ENCODE measurements around the gene ADGRV1.

Gene ADGRV1

DNA sequence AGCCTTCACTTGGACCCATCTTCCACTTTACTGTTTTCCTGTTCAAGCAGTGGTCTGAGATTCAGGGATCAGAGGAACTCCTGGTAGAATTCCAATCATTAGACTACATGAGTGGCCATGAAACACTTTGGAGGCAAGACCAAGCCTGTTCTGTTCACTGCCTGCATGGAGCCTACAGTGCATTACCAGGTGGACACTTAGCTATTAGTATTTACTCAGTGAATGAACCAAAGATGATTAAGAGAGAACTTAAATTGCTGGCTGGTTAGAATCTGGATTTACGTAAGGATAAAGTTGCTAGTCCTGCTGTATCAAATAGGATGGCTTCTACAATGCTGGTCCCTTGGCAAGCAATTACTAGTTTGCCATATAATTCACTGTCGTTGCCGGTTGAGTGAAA, 579.0 kb downstream of the ADGRV1 start:
- H3K4me3 ChIP-seq (ENCODE audit: low read length), result no peak overlapping the region
- peak; percentile 91 for DNase-seq (ENCODE audit: low read depth)
- TF ChIP-seq, protein P1, sequence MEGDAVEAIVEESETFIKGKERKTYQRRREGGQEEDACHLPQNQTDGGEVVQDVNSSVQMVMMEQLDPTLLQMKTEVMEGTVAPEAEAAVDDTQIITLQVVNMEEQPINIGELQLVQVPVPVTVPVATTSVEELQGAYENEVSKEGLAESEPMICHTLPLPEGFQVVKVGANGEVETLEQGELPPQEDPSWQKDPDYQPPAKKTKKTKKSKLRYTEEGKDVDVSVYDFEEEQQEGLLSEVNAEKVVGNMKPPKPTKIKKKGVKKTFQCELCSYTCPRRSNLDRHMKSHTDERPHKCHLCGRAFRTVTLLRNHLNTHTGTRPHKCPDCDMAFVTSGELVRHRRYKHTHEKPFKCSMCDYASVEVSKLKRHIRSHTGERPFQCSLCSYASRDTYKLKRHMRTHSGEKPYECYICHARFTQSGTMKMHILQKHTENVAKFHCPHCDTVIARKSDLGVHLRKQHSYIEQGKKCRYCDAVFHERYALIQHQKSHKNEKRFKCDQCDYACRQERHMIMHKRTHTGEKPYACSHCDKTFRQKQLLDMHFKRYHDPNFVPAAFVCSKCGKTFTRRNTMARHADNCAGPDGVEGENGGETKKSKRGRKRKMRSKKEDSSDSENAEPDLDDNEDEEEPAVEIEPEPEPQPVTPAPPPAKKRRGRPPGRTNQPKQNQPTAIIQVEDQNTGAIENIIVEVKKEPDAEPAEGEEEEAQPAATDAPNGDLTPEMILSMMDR (IDR thresholded peaks at IDR 0.05; ENCODE audit: insufficient read depth, low read depth, low read length, missing control alignments), result no peak

DNA sequence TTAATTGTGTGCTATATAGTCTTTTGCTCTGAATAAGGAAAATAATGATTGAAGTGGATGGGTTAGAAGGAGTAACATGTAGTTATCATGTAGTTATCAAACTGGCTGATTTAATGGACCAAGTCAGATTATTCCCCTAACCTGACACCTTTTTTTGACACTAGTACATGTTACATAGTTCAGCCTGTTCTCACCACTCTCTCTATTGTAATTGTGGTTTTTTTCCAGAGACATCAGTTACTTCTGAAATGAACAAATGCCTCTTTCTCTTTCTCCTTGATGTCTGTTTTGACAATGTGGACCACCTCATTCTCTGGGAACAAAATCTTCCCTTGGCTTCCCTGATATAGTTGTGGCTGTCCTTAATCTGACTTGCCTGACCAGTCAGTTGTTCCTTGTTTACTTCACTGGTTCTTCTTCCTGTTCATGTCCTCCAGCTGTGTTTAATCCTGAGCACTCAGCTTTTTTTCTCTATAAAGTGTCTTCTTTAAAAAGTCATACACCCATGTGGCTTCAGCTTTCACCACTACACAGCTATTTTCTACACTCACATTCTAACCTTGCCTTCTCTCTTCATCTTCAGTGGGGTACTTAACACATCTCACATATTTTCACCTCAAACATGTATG, 581.1 kb downstream of the ADGRV1 start:
- no peak overlapping the region for H3K4me3 ChIP-seq (ENCODE audit: low read length)
- TF ChIP-seq, protein P1 (IDR thresholded peaks at IDR 0.05; ENCODE audit: insufficient read depth, low read depth, low read length, missing control alignments), result no peak
- DNase-seq (ENCODE audit: low read depth), result no peak

DNA sequence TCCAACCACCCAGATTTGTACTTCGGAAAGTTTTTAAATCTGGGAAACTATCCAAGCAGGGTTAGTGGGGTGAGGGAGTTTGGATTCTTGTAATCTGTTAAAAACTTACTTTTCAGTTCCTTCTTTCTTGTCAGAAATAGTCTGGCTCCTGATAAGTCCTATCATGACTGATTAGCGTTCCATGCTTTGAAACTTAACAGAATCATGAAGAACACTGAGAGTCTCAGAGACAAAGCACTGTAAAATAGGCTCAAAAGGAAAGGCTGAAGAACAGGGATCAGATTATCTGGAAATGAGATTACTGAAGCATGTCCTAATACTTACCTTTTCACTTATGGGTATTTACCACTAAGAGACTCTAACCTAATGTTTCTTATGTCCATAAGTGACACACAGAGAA, 582.1 kb downstream of the ADGRV1 start:
- no peak for DNase-seq (ENCODE audit: low read depth)
- TF ChIP-seq, protein P1 (IDR thresholded peaks at IDR 0.05; ENCODE audit: insufficient read depth, low read depth, low read length, missing control alignments), result no peak
- no peak overlapping the region for H3K4me3 ChIP-seq (ENCODE audit: low read length)

DNA sequence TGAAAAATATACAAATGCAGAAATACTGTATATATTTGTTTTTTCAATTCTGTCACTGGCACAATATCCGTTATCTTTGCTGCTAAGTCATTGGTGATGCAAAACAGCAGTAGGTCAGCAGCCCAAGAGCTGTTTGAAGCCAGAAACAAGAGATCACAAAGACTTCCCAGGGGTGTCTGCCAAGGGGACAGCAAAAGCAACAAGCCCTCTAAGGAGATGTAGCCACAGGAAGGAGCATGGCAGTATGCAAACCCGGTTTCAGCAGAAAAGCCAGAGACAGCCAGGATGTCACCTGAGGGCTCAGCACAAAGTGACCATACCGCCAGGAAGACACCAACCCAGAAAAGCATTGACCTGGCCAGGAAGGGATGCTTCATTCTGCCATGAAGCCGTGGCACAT, 583.0 kb downstream of the ADGRV1 start:
- DNase-seq (ENCODE audit: low read depth), result no peak
- TF ChIP-seq, protein P1 (IDR thresholded peaks at IDR 0.05; ENCODE audit: insufficient read depth, low read depth, low read length, missing control alignments), result no peak
- no peak overlapping the region for H3K4me3 ChIP-seq (ENCODE audit: low read length)

DNA sequence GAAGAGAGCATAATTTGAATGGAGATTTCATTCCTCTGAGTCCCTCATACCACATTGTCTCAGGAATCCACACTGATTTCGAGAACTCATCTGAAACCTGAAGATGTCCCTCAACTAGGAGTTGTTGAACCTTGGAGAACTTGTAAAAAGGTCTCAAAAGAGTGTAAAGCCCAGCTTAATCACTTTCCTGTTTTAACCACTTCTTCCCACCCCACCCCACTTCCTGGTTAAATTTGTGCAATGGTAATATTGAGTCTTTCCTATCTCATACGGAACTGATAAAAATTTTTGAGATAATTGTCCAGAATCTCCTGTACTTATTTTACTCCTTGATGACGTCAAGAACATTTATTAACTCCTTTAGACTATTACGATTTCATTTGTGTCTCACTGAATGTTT, 583.8 kb downstream of the ADGRV1 start:
- TF ChIP-seq, protein P1 (IDR thresholded peaks at IDR 0.05; ENCODE audit: insufficient read depth, low read depth, low read length, missing control alignments), result no peak
- H3K4me3 ChIP-seq (ENCODE audit: low read length), result no peak overlapping the region
- no peak for DNase-seq (ENCODE audit: low read depth)

DNA sequence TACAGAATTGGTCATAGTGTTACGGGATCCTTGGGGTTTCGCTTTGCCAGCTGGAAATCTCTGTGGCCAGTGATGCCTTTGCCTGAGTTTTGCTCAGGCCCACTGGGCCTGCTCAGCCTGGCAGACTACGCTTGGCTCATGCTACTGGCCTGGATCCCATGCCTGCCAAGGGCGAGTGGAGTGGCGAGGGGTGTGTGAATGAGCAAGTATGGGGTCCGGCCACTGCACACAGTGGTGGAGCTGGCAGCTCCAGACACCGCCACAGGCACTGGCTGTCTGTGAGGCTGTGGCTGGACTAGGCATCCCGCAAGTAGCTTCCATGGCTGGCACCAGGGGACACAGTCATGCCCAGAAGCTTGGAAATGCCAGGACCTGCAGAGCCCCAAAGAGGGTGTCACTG, 584.2 kb downstream of the ADGRV1 start:
- DNase-seq (ENCODE audit: low read depth), result no peak
- TF ChIP-seq, protein P1 (IDR thresholded peaks at IDR 0.05; ENCODE audit: insufficient read depth, low read depth, low read length, missing control alignments), result no peak
- H3K4me3 ChIP-seq (ENCODE audit: low read length), result no peak overlapping the region

DNA sequence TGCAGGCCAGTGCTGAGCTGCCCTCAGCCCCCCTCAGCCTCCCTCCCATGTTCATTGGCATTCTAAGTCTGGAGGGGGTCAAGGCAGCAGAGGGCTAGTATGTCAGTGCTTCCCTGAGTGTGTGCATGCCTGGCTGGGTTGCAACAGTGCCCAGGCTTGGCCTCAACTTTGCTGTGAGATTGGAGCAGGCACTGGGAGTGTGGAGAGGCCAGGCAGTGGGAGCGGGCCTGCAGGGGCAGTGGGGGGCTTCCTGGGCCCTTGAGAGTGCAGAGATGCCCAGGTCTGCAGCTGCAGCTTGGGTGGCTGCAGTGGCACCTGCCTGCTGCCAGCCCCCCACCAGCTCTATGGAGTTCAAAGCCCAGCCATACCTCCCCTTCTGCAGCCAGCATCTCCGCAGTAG, 585.2 kb downstream of the ADGRV1 start:
- no peak for DNase-seq (ENCODE audit: low read depth)
- H3K4me3 ChIP-seq (ENCODE audit: low read length), result no peak overlapping the region
- TF ChIP-seq, protein P1 (IDR thresholded peaks at IDR 0.05; ENCODE audit: insufficient read depth, low read depth, low read length, missing control alignments), result no peak

All from epithelial cell of esophagus (primary cell).